Subcutaneous abdominal adipose tissue (tissue), 5 donors: ENCODE measurements around the gene AOAH.
"Not testable (repeated sequence)": the region's sequence is repeated elsewhere in the genome, so short reads cannot be mapped to it uniquely, and the experiment has no call there.

Experiments
- H3K27ac ChIP-seq: one replicate; pipeline ENCODE4 v1.7.0; 2013; ENCODE audit warnings: low read depth, mild to moderate bottlenecking, inconsistent platforms, low read length, moderate library complexity
- H3K27me3 ChIP-seq, 5 donors: one replicate each; pipeline ENCODE4 v1.7.0; 2013; ENCODE audit warnings: low read length in 5 of 5, inconsistent platforms in 1 of 5; ENCODE audit not compliant: control insufficient read depth in 5 of 5, insufficient read depth in 4 of 5
- H3K36me3 ChIP-seq, 5 donors: one replicate each; pipeline ENCODE4 v1.7.0; 2013; ENCODE audit warnings: low read length in 5 of 5; ENCODE audit not compliant: control insufficient read depth in 5 of 5, insufficient read depth in 5 of 5
- H3K4me1 ChIP-seq, 5 donors: one replicate each; pipeline ENCODE4 v1.7.0; 2013; ENCODE audit warnings: low read length in 5 of 5, mild to moderate bottlenecking in 3 of 5, moderate library complexity in 1 of 5; ENCODE audit not compliant: control insufficient read depth in 5 of 5, insufficient read depth in 5 of 5
- H3K4me3 ChIP-seq, 5 donors: one replicate each; pipeline ENCODE4 v1.7.0; 2013; ENCODE audit warnings: low read length in 5 of 5, low read depth in 1 of 5
- H3K9ac ChIP-seq, 5 donors: one replicate each; pipeline ENCODE4 v1.7.0; 2013; ENCODE audit warnings: low read length in 5 of 5, mild to moderate bottlenecking in 4 of 5, moderate library complexity in 3 of 5
- H3K9me3 ChIP-seq, 5 donors: one replicate each; pipeline ENCODE4 v1.7.0; 2013; ENCODE audit warnings: low read length in 5 of 5; ENCODE audit not compliant: control insufficient read depth in 5 of 5
- donor health status: healthy.
- donor health status: healthy.
- donor health status: healthy.
- donor health status: healthy.
- donor health status: healthy.

AOAH gene

DNA sequence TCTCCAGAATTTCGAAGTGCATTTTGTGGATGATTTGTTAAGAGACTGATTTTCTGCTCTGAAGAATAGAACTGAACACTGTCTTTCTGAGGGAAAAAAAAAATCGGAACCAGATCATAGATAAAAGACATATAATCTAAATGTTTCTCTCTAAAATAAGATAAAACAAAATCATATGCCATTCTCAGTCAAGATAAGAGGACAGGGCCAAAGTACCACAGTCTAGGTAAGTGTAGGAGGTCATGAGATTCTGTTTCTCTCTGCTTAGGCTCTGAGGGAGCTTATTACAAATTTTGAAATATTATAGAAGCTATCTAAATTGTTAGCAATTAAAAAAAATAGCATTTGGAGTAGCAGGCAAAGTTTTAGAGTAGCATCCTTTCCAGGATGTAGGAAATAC is 702 bp upstream of the AOAH start:
- Histone ChIP-seq H3K9me3 (peaks cover 0 to 5% (median 0%) of the 10 kb centered on the region in 5 donors), H3K9ac (no peak overlapping the region), H3K4me1 (peaks cover 0 to 20% (median 1%) of the 10 kb centered on the region in 5 donors), H3K4me3 (no peak overlapping the region), H3K36me3 (no peaks in the 10 kb centered on the region), H3K27ac (no peak overlapping the region), H3K27me3 (no peaks in the 10 kb centered on the region)

DNA sequence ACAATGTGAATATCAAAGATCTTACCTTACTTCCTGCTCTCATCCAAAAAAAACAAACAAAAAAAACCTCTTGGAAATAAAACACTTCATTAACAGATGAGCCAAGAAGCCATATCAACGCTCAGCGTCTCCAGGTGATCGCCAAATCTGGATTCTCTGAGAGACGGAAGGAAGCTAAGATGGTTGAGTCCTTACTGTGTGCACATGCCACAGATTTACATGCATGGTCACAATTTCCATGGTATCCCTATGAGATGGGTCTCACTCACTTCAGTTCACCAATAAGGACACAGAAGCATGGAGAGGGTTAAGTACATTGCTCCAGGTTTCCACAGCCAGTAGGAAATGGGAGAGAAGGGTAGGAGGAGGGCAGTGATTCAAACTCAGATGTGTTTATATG is 1.0 kb downstream of the AOAH start:
- Histone ChIP-seq H3K9me3 (no peaks in the 10 kb centered on the region), H3K9ac (no peak overlapping the region), H3K27me3 (no peaks in the 10 kb centered on the region), H3K4me1 (peaks cover 0 to 20% (median 1%) of the 10 kb centered on the region in 5 donors), H3K27ac (no peak overlapping the region), H3K36me3 (no peaks in the 10 kb centered on the region), H3K4me3 (peak overlapping the region in 3 of 5 donors; percentile 4 to 45 (median 34))

DNA sequence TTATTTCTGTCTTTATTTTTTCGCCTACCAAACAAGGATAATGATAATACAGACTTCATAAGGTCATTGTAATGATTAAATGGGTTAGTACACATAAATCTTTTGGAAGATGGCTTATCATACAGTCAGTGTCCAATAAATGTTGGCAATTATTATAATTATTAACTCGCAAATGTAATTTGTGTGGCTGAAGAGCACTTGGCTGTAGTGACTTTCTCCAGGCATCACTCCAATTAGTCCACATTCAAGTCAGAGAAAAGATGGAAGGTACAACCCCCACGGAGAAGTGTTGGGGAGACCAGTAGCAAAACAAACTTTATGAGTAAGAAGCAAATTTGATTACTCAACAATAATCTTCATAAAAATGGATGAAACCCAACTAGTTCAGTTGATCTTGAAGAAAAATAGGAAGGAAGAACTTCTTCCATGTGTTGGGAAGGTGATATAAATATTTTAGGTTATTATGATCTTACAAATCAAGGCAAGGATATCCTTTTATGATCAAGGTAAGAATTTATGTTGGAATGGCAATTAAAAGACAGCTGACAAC is 5.1 kb downstream of the AOAH start:
- no peak overlapping the region for H3K9ac ChIP-seq
- no peak overlapping the region for H3K27ac ChIP-seq
- no peaks in the 10 kb centered on the region for H3K36me3 ChIP-seq
- peaks cover 0 to 4% (median 0%) of the 10 kb centered on the region in 5 donors for H3K4me1 ChIP-seq
- no peaks in the 10 kb centered on the region for H3K27me3 ChIP-seq
- no peak overlapping the region for H3K4me3 ChIP-seq
- H3K9me3 ChIP-seq, result no peaks in the 10 kb centered on the region

DNA sequence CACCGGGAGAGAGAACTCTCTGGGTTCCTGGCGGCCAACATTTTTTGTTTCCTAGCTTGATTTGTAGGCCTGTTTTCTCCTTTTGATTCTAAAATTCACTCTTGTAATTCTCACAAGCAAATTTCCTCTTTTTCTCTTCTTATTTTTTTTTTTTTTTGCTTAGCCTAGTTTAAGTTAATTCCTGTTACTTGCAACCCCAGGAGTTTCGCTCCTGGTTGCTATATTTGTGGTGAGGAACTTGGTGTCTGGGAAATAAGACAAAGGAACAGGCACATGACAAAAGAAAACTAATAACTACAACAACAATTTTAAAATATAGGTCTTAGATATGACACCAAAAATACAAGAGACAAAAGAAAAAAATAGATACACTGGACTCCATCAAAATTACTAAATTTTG is 6.7 kb downstream of the AOAH start:
- H3K9ac ChIP-seq, result no peak overlapping the region
- H3K36me3 ChIP-seq, result no peaks in the 10 kb centered on the region
- no peaks in the 10 kb centered on the region for H3K27me3 ChIP-seq
- H3K9me3 ChIP-seq, result no peaks in the 10 kb centered on the region
- no peak overlapping the region for H3K4me3 ChIP-seq
- H3K4me1 ChIP-seq, result no peaks in the 10 kb centered on the region
- no peak overlapping the region for H3K27ac ChIP-seq

DNA sequence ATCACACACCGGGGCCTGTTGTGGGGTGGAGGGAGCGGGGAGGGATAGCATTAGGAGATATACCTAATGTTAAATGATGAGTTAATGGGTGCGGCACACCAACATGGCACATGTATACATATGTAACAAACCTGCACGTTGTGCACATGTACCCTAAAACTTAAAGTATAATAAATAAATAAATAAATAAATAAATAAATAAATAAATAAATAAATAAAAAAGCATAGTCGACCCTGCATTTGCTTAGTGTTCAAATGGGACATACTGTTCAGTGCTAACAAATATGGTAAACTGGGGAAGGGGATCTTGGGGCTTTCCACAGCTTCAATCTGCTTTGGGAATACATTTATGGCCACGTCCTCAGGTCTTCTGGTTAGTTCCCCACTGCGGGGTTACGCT is 7.5 kb downstream of the AOAH start:
- not testable (repeated sequence) for H3K4me3 ChIP-seq, H3K9ac ChIP-seq, H3K9me3 ChIP-seq, H3K27me3 ChIP-seq, H3K27ac ChIP-seq, H3K36me3 ChIP-seq, H3K4me1 ChIP-seq

DNA sequence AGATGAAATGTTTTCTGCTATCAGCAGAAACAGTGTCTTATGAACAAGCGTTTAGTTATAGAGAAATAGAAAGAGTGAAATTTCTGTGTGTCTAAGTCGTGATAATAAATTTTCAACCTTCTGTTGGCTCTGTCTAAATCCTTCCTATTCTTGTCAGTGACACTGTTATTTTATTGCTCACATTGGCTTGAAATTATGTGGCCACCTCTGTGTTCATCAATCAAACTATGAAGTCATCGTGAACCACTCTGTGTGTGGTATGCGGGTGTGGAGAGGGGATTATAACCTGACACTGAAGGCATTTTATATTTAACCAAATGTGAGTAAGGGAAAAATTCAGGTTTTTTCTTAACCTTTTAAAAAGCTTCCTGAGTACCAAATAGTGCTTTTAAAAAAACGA is 12.3 kb downstream of the AOAH start:
- Histone ChIP-seq H3K9me3 (peaks cover 0 to 5% (median 0%) of the 10 kb centered on the region in 5 donors), H3K4me1 (no peaks in the 10 kb centered on the region), H3K9ac (no peak overlapping the region), H3K4me3 (no peak overlapping the region), H3K27ac (no peak overlapping the region), H3K27me3 (no peaks in the 10 kb centered on the region), H3K36me3 (no peaks in the 10 kb centered on the region)

DNA sequence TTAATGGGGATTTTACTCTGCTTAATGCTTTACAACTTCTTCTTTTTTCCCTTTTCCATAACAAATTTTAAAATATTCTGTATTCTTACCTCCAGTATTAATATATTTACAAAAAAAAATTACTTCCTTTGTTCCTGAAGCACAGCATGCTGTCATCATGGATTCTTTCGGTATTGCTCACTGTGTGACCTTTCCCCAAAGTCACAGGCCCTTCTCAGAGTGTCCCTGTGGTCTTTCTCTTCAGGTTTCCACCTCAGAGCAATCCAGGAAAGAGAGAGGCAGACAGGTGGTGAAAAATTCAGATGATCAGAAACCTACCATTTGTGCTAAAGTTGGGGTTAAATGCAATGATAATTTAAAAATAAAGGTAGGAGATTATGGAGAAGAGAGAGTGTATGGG is 13.0 kb downstream of the AOAH start:
- no peaks in the 10 kb centered on the region for H3K36me3 ChIP-seq
- no peaks in the 10 kb centered on the region for H3K27me3 ChIP-seq
- H3K4me1 ChIP-seq, result no peaks in the 10 kb centered on the region
- H3K4me3 ChIP-seq, result no peak overlapping the region
- H3K9ac ChIP-seq, result no peak overlapping the region
- no peak overlapping the region for H3K27ac ChIP-seq
- peaks cover 0 to 9% (median 5%) of the 10 kb centered on the region in 5 donors for H3K9me3 ChIP-seq

DNA sequence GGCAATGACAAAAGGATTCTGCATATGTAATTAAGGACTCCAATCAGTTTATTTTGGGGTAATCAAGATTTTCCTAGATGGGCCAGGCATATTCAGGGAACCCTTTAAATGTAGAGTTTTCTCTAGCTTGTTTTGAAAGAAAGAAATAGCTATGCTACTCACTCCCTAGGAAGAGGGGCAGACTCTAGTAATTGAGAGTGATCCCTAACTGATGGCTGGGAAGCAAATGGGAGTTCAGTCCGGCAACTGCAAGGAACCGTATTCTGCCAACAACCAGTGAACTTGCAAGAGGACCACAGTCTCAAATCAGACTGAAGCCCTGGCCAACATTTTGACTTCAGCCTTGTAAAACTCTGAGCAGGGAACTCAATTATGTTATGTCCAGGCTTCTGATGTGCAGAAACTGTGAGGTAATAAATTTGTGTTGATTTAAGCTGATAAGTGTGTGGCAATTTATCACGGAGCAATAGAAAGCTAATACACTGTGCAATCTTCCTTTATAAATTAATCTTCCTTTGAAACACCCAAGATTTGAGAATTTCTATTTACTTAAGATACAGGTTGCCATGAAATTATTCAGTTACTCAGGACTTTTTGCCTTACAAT is 14.0 kb downstream of the AOAH start:
- Histone ChIP-seq H3K9ac (no peak overlapping the region), H3K36me3 (no peaks in the 10 kb centered on the region), H3K27me3 (no peaks in the 10 kb centered on the region), H3K4me1 (no peaks in the 10 kb centered on the region), H3K4me3 (no peak overlapping the region), H3K27ac (no peak overlapping the region), H3K9me3 (peaks cover 0 to 12% (median 5%) of the 10 kb centered on the region in 5 donors)

GRCh38 chr7:36708767-36709166 is 15.5 kb downstream of the AOAH start:
- no peaks in the 10 kb centered on the region for H3K4me1 ChIP-seq
- H3K9me3 ChIP-seq, result peaks cover 0 to 12% (median 5%) of the 10 kb centered on the region in 5 donors
- H3K36me3 ChIP-seq, result no peaks in the 10 kb centered on the region
- H3K27me3 ChIP-seq, result no peaks in the 10 kb centered on the region
- no peak overlapping the region for H3K4me3 ChIP-seq
- no peak overlapping the region for H3K9ac ChIP-seq
- H3K27ac ChIP-seq, result no peak overlapping the region

GRCh38 chr7:36707898-36708297 is 16.4 kb downstream of the AOAH start:
- peaks cover 0 to 12% (median 5%) of the 10 kb centered on the region in 5 donors for H3K9me3 ChIP-seq
- H3K4me1 ChIP-seq, result no peaks in the 10 kb centered on the region
- H3K9ac ChIP-seq, result no peak overlapping the region
- H3K36me3 ChIP-seq, result no peaks in the 10 kb centered on the region
- H3K27me3 ChIP-seq, result no peaks in the 10 kb centered on the region
- no peak overlapping the region for H3K4me3 ChIP-seq
- no peak overlapping the region for H3K27ac ChIP-seq
